Fibroblast of pulmonary artery (primary cell): Measurements from ENCODE around the gene ATP2B2.

Experiments used
- DNase-seq: peaks from one replicate; pipeline ENCODE4 v3.0.0-alpha.2; 2010; ENCODE audit warnings: low read depth
- H3K4me3 ChIP-seq: replicated peaks from 2 replicates; pipeline ENCODE4 v1.5.1; 2011; ENCODE audit warnings: low read depth, mild to moderate bottlenecking, control low read depth, low read length, moderate library complexity
- TF ChIP-seq, protein P1 (sequence below): IDR thresholded peaks from 2 replicates; pipeline ENCODE4 v1.5.1; 2011; ENCODE audit warnings: mild to moderate bottlenecking, control low read depth, low read length, inconsistent platforms; ENCODE audit errors: missing control alignments

ATP2B2 gene

DNA sequence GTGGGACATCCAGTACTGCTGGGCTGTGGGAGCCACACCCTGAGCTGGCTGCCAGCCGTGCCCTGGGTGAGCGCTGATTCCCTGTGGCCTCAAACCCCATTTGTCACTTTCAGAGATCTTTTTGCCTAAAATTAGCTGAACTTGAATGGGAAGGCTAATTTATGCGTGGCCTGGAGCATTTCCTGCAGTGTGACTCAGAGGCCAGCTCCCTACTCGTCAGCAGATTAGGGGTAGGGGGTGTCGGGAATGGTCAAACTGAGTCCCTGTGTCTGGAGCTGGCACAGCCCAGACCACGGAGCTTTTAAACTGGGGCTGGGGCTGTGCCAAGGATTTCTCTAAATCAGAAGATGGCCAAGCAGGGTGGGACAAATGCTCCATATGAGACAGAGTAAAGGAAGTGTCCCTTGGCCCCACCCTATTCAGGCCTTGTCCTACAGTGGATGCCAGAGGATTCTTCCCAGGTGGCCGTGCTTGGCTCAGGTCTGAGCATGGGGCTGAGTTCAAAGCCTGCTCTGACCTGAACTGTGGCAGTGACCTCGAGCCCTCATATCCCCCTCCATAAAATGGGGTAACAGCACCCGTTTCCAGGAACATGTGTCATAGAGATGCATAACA, 59.7 kb downstream of the ATP2B2 start:
- TF ChIP-seq, protein P1, sequence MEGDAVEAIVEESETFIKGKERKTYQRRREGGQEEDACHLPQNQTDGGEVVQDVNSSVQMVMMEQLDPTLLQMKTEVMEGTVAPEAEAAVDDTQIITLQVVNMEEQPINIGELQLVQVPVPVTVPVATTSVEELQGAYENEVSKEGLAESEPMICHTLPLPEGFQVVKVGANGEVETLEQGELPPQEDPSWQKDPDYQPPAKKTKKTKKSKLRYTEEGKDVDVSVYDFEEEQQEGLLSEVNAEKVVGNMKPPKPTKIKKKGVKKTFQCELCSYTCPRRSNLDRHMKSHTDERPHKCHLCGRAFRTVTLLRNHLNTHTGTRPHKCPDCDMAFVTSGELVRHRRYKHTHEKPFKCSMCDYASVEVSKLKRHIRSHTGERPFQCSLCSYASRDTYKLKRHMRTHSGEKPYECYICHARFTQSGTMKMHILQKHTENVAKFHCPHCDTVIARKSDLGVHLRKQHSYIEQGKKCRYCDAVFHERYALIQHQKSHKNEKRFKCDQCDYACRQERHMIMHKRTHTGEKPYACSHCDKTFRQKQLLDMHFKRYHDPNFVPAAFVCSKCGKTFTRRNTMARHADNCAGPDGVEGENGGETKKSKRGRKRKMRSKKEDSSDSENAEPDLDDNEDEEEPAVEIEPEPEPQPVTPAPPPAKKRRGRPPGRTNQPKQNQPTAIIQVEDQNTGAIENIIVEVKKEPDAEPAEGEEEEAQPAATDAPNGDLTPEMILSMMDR = no peak
- no peak for DNase-seq
- no peak overlapping the region for H3K4me3 ChIP-seq

DNA sequence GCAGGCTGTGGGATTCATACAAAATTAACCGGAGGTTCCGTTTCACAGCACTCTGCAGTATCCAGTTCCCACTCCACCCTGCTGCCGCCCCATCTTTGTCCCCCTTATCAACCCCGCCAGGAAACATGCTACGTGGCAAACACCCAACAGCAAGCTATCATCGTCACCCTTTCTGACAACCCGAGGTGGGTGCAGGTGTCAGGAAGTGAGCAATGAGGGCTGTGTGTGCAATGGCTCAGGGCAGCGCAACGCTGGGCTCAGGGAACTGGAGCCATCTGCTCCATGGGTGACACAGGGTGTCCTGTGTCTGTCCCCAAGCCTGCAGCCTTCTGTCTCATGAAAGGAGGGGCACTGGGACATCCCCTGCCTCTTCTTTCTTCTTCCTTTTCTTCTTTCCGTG, 60.9 kb downstream of the ATP2B2 start:
- DNase-seq = no peak
- TF ChIP-seq, protein P1 = no peak
- H3K4me3 ChIP-seq = no peak overlapping the region

DNA sequence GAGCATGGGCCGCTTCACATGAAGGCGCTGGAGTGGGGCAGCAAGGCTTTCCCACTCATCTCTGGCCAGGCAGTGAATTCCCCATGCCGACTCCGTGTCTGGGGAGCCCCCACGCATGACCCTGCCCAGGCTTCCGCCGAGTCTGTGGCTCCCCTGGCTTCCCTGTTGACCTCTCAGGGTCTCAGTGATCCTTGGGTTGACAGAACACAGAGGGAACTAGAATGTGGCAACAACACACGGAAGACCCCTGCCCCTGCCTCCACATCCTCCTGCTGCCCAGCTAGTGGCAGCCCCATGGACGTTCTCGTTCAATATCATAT, 61.3 kb downstream of the ATP2B2 start:
- TF ChIP-seq, protein P1 = no peak
- DNase-seq = no peak
- H3K4me3 ChIP-seq = no peak overlapping the region

DNA sequence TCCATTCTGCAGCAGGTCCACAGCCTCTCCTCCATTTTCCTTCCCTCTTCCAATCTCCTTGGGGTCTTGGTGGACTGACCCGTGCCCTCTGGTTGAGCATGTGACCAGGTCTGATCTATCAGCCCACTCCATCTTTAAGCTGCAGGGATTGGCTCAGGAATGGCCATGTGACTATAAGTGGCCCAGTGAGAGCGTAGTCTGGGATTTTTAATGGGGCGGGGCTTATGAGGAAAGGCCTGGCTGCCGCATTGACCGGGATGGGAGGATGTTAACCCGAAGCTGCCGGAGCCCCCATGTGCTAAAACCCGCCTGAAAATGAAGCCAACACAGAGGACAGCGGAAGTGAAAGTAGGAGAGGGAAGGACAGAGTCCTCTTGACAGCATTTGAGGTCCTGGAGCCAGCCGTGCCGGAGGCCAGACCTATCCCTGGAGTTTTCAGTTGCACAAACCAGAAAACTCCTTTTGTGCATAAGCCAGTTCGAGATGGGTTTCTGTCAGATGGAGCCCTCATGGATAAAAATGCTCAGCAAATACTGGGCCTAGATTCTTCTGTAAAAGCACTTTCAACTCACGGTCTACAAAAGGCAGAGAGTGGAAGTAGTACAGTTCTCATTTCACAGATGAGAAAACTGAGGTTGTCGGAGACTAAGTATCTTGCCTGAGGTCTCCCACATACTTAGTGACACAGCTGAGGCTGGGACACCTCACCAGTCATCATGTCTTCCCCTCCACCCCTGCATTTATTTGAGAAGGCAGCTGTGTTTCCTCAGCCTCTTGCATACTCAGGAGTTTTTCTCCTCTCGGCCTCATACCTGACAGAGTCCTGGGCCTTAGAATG, 61.9 kb downstream of the ATP2B2 start:
- no peak overlapping the region for H3K4me3 ChIP-seq
- DNase-seq = no peak
- TF ChIP-seq, protein P1 = no peak

DNA sequence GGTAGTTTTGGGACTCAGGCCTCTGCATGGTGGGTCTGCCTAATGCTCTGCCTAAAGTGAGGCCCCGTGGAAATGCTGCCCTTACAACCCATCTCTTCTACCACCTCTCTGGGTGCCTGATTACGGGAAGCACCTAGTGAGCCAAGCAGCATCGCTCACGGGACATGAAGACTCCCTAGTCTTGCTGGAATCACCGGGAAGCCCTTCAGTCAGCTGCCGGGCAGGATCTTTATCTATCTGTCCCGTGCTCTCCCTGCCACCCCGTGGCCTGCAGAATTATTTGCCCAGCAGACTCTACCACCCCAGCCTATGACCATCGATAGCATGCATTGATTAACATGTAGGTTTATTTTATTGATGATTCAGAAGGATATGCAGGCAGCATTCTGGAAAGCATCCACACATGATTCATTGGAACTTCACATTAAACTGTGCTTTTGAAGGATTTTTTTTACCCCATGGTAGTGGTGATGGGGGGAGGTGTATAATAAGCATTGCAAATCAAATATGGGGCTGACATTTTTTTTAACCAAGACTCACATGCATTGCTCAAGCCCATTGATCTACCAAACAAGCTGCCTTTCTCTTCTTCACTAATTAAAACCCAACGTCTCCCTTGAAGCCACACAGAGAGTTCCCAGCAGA, 63.1 kb downstream of the ATP2B2 start:
- TF ChIP-seq, protein P1 = no peak
- no peak overlapping the region for H3K4me3 ChIP-seq
- DNase-seq = no peak

DNA sequence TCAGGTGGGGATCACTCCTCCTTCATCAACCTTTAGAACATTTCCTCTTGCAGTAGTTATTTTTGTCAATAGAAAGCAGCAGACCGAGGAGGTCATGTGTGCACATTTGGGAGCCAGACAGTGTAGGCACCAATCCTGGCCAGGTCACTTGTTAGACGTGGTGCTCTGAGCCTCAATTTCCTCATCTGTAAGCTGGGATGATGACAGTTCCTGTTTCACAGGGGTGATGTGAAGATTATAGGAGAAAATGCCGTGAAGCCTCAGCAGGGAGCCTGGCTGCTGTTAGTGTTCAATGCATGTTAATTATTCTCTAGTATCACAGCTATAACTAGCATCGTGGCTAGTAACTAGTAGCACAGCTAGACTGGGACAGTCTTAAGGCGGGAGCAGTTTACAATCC, 64.7 kb downstream of the ATP2B2 start:
- TF ChIP-seq, protein P1 = no peak
- DNase-seq = no peak
- no peak overlapping the region for H3K4me3 ChIP-seq
